ENCODE data around the gene ARHGAP22.
"Not testable (repeated sequence)": the region's sequence is repeated elsewhere in the genome, so short reads cannot be mapped to it uniquely, and the experiment has no call there.

The ARHGAP22 gene

GRCh38 chr10:48446785-48447184 lies 158.1 kb downstream of the ARHGAP22 start:
- peak; percentile 42 to 73 (median 58) for DNase-seq

DNA sequence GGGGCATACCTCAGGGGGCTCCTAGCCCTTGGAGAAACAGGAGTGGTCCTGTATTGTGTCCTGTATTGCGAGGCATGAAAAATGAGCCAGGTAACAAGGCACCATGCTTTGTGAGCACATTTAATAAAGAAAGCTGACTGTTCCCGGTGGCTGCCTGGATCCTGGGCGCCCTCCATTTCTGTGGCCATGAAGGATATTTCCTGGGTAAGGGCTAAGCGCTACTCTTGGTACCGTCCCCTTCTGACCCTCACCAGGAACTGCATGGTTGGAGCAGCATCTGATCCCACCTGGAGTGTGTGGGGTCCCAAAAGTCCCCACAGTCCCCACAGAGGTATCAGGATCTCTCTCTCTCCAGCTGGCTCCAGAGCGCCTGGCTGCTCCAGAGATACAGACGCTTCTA lies 158.9 kb downstream of the ARHGAP22 start:
- no peak for DNase-seq

GRCh38 chr10:48444861-48445841 lies 159.7 kb downstream of the ARHGAP22 start:
- DNase-seq: peak in 1 of 3 donors; percentile 1

DNA sequence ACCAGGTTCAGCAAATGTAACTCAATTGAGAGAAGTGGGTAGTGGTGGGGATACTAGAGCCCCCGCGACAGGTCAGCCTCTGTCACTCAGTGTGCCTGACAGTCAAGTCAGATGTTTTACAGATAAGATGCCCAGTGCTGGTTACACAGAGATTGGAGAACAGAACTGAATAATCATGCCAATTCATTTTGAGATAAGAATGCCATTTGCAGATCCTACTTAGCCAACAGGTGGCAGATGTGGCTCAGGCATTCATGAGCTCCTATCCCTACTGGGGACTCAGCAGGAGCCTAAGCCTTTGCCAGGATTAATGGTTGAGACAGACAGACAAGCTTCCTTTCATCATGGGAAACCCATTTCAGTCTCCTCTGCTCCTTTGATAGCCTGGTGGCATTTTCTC lies 160.6 kb downstream of the ARHGAP22 start:
- DNase-seq: peak; percentile 11 to 34 (median 18)

DNA sequence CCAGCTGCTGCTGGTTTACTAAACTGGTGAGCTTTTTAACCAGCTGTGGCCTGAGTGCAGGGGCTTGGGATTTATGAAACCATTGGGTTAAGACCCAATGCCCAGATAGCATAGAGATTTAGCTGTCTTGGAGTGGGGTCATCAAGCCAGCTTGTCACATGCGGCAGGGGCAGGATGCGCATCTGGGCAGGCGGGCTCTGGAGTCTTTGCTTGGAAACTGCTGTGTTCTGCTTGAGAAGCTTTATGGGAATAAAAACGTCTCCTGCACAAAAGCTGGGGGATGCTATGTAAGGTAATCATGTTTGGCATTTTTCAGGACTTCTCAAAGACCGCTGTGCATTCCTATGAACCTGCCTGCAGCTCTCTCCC lies 162.1 kb downstream of the ARHGAP22 start:
- DNase-seq: no peak

- no peak for DNase-seq
Observed at GRCh38 chr10:48442090-48442808, 162.6 kb downstream of the ARHGAP22 start.

DNA sequence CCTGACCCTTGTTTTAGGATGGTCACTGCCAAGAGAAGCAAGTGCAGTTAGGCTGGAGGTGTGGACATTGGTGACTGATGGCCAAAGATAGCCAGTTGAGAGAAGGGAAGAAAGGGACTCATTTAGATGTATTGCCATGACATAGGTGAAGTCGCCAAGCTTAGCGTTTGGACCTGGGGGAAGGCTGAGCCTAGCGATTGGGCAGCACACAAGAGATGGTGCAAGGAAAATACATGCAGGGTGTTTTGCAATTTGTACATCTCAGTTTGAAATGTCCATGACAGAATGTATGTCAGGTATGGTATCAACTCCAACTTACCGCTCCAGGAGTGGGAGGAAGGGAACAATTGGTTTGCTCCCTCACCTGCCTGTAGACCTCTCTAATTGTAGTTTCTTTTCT lies 164.1 kb downstream of the ARHGAP22 start:
- no peak for DNase-seq

- DNase-seq: no peak
Observed at GRCh38 chr10:48439581-48440041, 165.3 kb downstream of the ARHGAP22 start.

DNA sequence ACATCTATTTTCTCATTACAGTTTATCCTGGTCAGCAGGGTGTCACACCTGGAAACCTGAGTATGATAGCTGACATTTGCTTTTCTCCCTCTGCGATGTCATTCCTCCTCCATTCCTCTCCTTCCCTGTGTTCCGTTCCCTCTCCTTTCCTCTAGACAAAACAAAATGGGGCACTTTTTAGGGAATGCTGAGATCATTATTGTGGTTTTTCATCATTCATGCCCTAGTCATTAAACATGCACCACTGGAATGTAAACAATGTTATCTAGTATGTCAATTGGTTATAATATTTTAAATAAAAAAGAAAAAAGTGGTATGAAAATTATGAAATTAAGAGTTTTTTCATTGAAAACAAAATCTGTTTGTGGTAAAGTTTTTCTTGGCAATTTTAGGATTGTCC lies 165.8 kb downstream of the ARHGAP22 start:
- DNase-seq: no peak

GRCh38 chr10:48437546-48437945 lies 167.3 kb downstream of the ARHGAP22 start:
- no peak for DNase-seq

DNA sequence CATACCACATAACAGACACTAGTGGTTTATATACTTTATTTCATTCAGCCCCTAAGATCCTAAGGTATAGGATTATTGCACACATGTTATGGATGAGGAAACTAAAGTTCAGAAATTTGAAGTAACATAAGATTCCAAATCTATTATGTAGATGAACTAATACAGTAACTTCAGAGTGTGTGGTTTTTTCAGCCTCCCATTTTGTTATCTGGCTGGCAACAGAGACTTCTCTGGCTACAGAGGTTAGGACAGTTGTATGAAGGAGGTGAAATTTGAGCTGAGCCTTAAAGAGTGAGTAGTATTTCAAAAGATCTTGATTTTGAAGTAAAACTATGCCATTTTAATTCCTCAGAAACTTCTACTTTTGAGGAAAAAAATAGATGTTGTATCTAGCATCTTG lies 173.0 kb downstream of the ARHGAP22 start:
- DNase-seq: no peak

- no peak for DNase-seq
Observed at GRCh38 chr10:48430402-48430993, 174.4 kb downstream of the ARHGAP22 start.

- no peak for DNase-seq
Observed at GRCh38 chr10:48429309-48429708, 175.6 kb downstream of the ARHGAP22 start.

DNA sequence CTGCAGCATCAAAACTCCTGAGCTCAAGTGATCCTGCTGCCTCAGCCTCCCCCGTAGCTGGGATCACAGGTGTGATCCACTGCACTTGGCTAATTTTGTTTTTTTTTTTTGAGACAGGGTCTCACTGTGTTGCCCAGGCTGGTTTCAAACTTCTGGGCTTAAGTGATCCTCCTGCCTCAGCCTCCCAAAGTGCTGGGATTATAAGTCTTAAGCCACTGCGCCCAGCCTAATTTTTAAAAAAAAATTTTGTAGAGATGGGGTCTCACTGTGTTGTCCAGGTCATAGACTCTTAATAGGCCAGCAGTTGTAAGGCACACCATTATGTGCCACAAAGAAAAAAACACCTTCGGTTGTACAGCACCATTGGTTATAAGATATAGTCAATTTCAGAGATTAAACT lies 176.0 kb downstream of the ARHGAP22 start:
- DNase-seq: no peak

GRCh38 chr10:48423884-48424283 lies 181.0 kb downstream of the ARHGAP22 start:
- DNase-seq: no peak

GRCh38 chr10:48421862-48422261 lies 183.0 kb downstream of the ARHGAP22 start:
- not testable (repeated sequence) for DNase-seq

DNA sequence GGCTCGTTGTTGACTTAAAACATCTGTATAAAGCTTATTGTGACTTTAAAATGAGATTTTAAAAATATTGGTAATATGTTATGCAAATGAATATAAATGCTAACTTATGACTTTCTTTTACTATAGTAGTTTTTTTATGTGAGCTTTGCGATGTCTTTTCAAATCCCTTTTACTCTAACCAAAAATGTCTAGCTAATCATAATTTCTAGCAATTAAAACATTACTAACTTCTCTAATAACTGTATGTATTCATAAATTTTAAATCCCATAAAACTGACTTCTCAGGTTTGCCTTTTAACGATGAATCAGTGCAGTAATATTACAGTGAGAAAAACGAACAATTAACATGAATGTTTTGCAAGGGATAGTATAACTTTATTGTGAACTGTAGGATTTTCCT lies 185.2 kb downstream of the ARHGAP22 start:
- DNase-seq: no peak

DNA sequence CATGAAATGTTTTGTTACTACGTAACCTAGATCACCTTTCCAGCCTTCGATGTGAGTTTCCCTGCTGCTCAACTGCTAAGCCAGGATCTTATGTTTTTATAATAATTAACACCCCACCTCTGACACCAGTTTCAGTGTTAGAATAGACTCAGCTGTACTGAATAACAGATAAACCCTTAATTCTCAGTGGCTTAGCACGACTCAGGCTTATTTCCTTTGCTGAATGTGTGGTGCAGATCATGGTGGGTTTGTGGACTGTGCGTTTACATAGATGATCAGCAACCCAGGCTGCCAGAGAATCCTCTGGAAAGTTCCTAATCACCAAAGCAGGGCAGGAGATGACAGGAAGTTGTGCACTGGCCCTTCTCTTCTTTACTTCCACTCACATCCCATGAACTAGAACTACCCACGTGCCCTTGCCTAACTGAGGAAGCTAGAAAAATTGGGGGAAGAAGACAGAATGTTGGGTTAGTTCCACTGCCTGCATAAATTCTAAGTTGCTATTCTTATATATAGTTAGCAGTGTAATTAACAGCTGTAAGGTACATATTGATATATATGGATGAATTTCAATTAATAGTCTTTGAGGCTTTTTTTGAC lies 186.6 kb downstream of the ARHGAP22 start:
- peak; percentile 34 to 51 (median 44) for DNase-seq

DNA sequence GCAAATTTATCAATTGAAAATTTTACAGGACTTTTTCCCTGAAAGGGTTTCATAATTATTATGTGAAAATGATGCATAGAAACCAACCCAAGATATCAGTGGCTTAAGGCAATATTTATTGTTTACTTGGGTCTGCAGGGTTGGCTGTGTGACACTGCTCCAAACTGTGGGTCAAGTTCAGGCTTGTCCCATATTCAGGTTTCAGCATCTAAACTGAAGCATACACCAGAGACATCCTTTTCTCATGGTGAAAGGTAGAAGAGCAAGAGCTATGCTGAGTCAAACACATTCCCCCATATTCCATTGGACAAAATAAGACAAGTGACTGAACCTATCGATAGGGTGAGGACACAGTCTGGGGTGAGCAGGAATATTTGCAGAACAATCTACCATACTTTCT lies 187.5 kb downstream of the ARHGAP22 start:
- DNase-seq: no peak

GRCh38 chr10:48416584-48417232 lies 188.2 kb downstream of the ARHGAP22 start:
- DNase-seq: peak in 1 of 3 donors; percentile 10

- DNase-seq: no peak
Observed at GRCh38 chr10:48414778-48415177, 190.1 kb downstream of the ARHGAP22 start.

DNA sequence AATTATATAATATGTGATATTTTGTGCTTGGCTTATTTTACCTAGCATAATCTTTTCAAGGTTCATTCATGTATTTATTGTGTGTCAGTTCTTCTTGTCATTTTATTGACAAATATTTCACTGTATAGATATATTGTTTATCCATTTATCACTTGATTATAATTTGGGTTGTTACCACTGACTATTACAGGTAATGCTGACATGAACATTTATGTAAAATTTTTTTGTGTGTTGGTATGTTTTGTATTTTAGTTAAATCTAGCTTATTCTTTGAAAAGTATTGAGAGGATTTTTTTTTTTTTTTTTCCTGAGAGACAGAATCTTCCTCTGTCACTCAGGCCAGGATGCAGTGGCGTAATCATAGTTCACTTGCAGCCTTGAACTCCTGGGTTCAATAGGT lies 190.7 kb downstream of the ARHGAP22 start:
- DNase-seq: no peak
